CD14-positive monocyte (primary cell): ENCODE measurements around the gene FOXP4. TPM values are rescaled to one million over a fixed set of nuclear protein-coding genes. Genes with fewer than 3 reads are reported as not detected.
A peak's percentile ranks its signal among the peaks of the same experiment; 100 is the strongest.

Experiments
- DNase-seq, 3 donors: peaks; one replicate each; pipeline ENCODE4 v3.0.0-alpha.2; 2011 to 2022
- H2AFZ ChIP-seq: 2 replicates; pipeline ENCODE4 v1.6.0; 2012; ENCODE audit warnings: mild to moderate bottlenecking, low read depth, low read length, inconsistent platforms; ENCODE audit not compliant: insufficient read depth, poor library complexity, severe bottlenecking
- H3K27ac ChIP-seq, 2 donors: 1 replicate in 1 of 2; 2 replicates in 1 of 2; pipeline ENCODE4 v1.5.1; 2012 to 2013; ENCODE audit warnings: low read length in 2 of 2, control low read depth in 1 of 2, inconsistent platforms in 1 of 2, low read depth in 1 of 2, mild to moderate bottlenecking in 1 of 2
- H3K27me3 ChIP-seq, 2 donors: one replicate each; pipeline versions ENCODE4 v1.6.0 to v1.6.1; 2011 to 2013; ENCODE audit warnings: low read length in 2 of 2; ENCODE audit not compliant: control insufficient read depth in 2 of 2, insufficient read depth in 2 of 2
- H3K36me3 ChIP-seq, 2 donors: replicated peaks in 1 of 2; 1 replicate in 1 of 2; 2 replicates in 1 of 2; pipeline versions ENCODE4 v1.5.1 to v1.6.1; 2012 to 2013; ENCODE audit warnings: low read length in 2 of 2, control low read depth in 1 of 2, inconsistent platforms in 1 of 2, mild to moderate bottlenecking in 1 of 2; ENCODE audit not compliant: insufficient read depth in 2 of 2, control insufficient read depth in 1 of 2
- H3K4me1 ChIP-seq, 2 donors: 1 replicate in 1 of 2; 2 replicates in 1 of 2; pipeline versions ENCODE4 v1.5.1 to v1.6.1; 2012 to 2013; ENCODE audit warnings: low read length in 2 of 2, control low read depth in 1 of 2, inconsistent platforms in 1 of 2, mild to moderate bottlenecking in 1 of 2, moderate library complexity in 1 of 2; ENCODE audit not compliant: insufficient read depth in 2 of 2, control insufficient read depth in 1 of 2
- H3K4me2 ChIP-seq: replicated peaks from 2 replicates; pipeline ENCODE3; 2012; ENCODE audit warnings: low read length, moderate library complexity, mild to moderate bottlenecking; ENCODE audit not compliant: poor library complexity, severe bottlenecking; ENCODE audit errors: extremely low read depth
- H3K4me3 ChIP-seq, 3 experiments: fragments of 200-600 bp in 1 of 3; sonication (generic) in 1 of 3; replicated peaks in 1 of 3; 1 replicate in 2 of 3; 2 replicates in 1 of 3; pipeline ENCODE4 v1.5.1; 2011 to 2013; ENCODE audit warnings: low read length in 3 of 3, mild to moderate bottlenecking in 3 of 3, control low read depth in 2 of 3, low read depth in 2 of 3, inconsistent platforms in 1 of 3, moderate library complexity in 1 of 3
- H3K79me2 ChIP-seq: 2 replicates; pipeline ENCODE4 v1.6.0; 2012; ENCODE audit warnings: mild to moderate bottlenecking, control low read depth, inconsistent platforms, low read length, moderate library complexity; ENCODE audit not compliant: insufficient read depth
- H3K9ac ChIP-seq: 2 replicates; pipeline ENCODE4 v1.6.0; 2017; ENCODE audit warnings: low read length, mild to moderate bottlenecking; ENCODE audit not compliant: insufficient read depth, poor library complexity, severe bottlenecking
- H3K9me3 ChIP-seq, 2 donors: replicated peaks in 1 of 2; 1 replicate in 1 of 2; 2 replicates in 1 of 2; pipeline versions ENCODE4 v1.5.1 to v1.6.1; 2012 to 2013; ENCODE audit warnings: low read length in 2 of 2, control low read depth in 1 of 2; ENCODE audit not compliant: control insufficient read depth in 1 of 2, insufficient read depth in 1 of 2
- H4K20me1 ChIP-seq: 2 replicates; pipeline ENCODE4 v1.6.0; 2012; ENCODE audit warnings: mild to moderate bottlenecking, low read length, control low read depth, moderate library complexity; ENCODE audit not compliant: insufficient read depth
- H3K27ac Mint-ChIP-seq, 7 donors: one replicate each; pipeline ENCODE4 v1.8.0; 2020; ENCODE audit warnings: mild to moderate bottlenecking in 7 of 7, mixed read lengths in 7 of 7, moderate library complexity in 6 of 7, inconsistent platforms in 2 of 7
- H3K27me3 Mint-ChIP-seq, 3 donors: one replicate each; pipeline ENCODE4 v1.8.0; 2021 to 2022; ENCODE audit warnings: low read depth in 3 of 3, mild to moderate bottlenecking in 3 of 3, mixed read lengths in 3 of 3, moderate library complexity in 3 of 3, inconsistent platforms in 1 of 3
- H3K36me3 Mint-ChIP-seq, 2 donors: one replicate each; pipeline ENCODE4 v1.8.0; 2020; ENCODE audit warnings: mixed read lengths in 2 of 2, inconsistent platforms in 1 of 2, mild to moderate bottlenecking in 1 of 2
- H3K4me1 Mint-ChIP-seq: one replicate; pipeline ENCODE4 v1.8.0; 2020; ENCODE audit warnings: mild to moderate bottlenecking, mixed read lengths
- H3K4me3 Mint-ChIP-seq, 2 donors: one replicate each; pipeline ENCODE4 v1.8.0; 2020; ENCODE audit warnings: mild to moderate bottlenecking in 2 of 2, mixed read lengths in 2 of 2, moderate library complexity in 1 of 2
- H3K9me3 Mint-ChIP-seq, 7 donors: one replicate each; pipeline ENCODE4 v1.8.0; 2020 to 2022; ENCODE audit warnings: mixed read lengths in 7 of 7, mild to moderate bottlenecking in 6 of 7, moderate library complexity in 6 of 7, inconsistent platforms in 2 of 7
- WGBS: methylation state at CpG from one replicate; pipeline ENCODE4 v1.1.5; 2013; ENCODE audit warnings: missing lambda C conversion rate; ENCODE audit not compliant: insufficient coverage; 5-methylcytosine and 5-hydroxymethylcytosine counted together
- intact Hi-C, 2 donors: fragments of 100-400 bp; cut with micrococcal nuclease; formaldehyde crosslinking; loops; one replicate each; pipeline versions ENCODE4 v1.15.0 to v1.15.1; 2023
- polyA plus RNA-seq, 3 donors: library from polyadenylated mRNA; depleted of rRNA in 1 of 3; unstranded in 2 of 3; stranded (reverse) in 1 of 3; fragments of 300-500 nt in 2 of 3; fragments of >200 nt in 1 of 3; fragmentation: Illumina TruSeq in 2 of 3; gene quantifications; 1 replicate in 2 of 3; 2 replicates in 1 of 3; pipeline ENCODE4 v1.2.3, GENCODE V29; 2012 to 2021
- TF ChIP-seq, protein P1 (sequence below): fragments of 200-600 bp; IDR thresholded peaks from one replicate; pipeline ENCODE4 v1.8.0; 2022; ENCODE audit warnings: antibody characterized with exemption, mild to moderate bottlenecking

Gene FOXP4
- polyA plus RNA-seq, 3 donors, result 0.62 to 7.6 (median 0.65) TPM

DNA sequence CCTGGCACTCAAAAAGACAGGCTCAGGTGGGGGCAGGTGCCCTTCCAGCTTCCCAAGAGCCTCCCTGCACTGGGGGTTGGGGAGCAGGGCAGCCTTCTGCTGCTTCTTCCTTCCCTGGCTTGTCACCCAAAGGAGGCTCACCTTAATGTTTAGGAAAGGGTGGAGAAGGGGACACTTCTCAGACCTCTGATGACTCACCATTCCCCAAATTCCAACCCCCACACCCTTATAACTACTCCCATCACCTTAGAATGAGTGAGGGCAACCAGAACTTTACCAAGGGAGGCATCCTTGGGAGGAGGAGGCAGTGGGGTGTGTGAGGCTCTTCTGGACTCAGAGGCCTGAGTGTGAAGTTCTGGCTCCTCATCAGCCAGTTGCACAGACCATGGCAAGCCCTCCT is 15.2 kb upstream of the FOXP4 start:
- Mint-ChIP-seq H3K4me3 (peak overlapping the region in 1 of 2 donors; percentile 35), H3K9me3 (peaks cover 0 to 5% (median 0%) of the 10 kb centered on the region in 7 donors), H3K4me1 (peaks cover 15% of the 10 kb centered on the region), H3K36me3 (peaks cover 0 to 2% of the 10 kb centered on the region in 2 donors), H3K27me3 (peaks cover 37 to 71% (median 52%) of the 10 kb centered on the region in 3 donors), H3K27ac (no peak overlapping the region)
- Histone ChIP-seq H3K79me2 (no peaks in the 10 kb centered on the region), H3K4me3 (no peak overlapping the region), H2AFZ (no peak overlapping the region), H3K9me3 (no peaks in the 10 kb centered on the region), H3K4me1 (peaks cover 3 to 5% of the 10 kb centered on the region in 2 donors), H3K27me3 (peaks cover 3 to 52% of the 10 kb centered on the region in 2 donors), H4K20me1 (no peaks in the 10 kb centered on the region), H3K4me2 (no peak overlapping the region), H3K36me3 (no peaks in the 10 kb centered on the region), H3K27ac (no peak overlapping the region), H3K9ac (no peak overlapping the region)
- no peak for DNase-seq
- intact Hi-C loops, result no loop called here
- TF ChIP-seq, protein P1, sequence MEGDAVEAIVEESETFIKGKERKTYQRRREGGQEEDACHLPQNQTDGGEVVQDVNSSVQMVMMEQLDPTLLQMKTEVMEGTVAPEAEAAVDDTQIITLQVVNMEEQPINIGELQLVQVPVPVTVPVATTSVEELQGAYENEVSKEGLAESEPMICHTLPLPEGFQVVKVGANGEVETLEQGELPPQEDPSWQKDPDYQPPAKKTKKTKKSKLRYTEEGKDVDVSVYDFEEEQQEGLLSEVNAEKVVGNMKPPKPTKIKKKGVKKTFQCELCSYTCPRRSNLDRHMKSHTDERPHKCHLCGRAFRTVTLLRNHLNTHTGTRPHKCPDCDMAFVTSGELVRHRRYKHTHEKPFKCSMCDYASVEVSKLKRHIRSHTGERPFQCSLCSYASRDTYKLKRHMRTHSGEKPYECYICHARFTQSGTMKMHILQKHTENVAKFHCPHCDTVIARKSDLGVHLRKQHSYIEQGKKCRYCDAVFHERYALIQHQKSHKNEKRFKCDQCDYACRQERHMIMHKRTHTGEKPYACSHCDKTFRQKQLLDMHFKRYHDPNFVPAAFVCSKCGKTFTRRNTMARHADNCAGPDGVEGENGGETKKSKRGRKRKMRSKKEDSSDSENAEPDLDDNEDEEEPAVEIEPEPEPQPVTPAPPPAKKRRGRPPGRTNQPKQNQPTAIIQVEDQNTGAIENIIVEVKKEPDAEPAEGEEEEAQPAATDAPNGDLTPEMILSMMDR, result no peak

DNA sequence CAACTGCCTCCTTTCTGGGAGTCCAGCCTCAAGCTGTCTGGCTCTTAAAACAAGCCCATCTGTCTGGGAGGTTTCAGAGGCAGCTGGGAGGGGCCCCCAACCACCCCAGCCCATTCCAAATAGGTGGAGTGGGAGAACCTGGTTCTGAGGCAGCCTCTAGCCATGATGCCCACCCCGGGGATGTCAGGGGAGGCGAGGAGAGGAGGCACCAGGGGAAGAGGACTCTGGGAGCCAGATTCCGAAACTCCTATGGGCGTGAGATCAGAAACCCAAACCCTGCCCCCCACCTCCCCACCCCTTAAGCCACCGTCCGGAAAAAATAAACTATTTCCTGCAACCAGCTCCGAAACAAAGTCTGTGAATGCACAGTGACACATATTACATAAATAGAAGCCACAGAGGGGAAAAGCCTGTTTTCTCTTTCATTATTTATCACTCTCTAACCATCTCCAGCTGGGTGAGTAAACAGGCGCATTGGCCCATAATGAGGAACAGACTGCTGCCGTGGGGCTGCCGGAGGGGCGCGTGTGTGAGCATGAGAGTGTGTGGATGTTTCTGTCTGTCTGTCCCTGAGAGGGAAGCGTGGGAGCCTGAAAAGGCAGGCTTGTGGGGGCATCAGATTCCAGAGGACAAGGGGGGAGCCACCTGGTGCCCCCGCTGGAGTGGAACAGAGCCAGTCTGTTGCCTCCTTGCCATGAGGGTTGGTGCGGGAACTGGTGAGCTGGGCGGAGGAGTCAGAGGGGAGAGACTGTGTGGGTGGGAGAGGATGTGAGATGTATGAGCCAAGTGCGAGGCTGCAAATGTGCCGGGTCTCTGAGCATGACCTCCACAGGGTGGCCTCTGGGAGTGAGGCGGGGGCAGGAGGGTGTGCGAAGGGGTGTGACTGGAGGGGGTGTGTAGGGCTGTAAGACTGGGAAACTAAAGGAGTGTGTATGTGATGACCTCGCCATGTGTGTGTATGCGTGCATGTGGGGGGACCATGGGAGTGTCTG is 14.3 kb upstream of the FOXP4 start:
- H3K79me2 ChIP-seq, result no peaks in the 10 kb centered on the region
- no peak overlapping the region for H3K4me2 ChIP-seq
- no peak overlapping the region for H3K9ac ChIP-seq
- Mint-ChIP-seq H3K27ac (peak overlapping the region in 6 of 7 donors; percentile 1 to 91 (median 64)), H3K4me1 (peaks cover 22% of the 10 kb centered on the region), H3K9me3 (peaks cover 0 to 5% (median 0%) of the 10 kb centered on the region in 7 donors), H3K4me3 (peak overlapping the region; percentile 57 to 80), H3K36me3 (peaks cover 0 to 5% of the 10 kb centered on the region in 2 donors), H3K27me3 (peaks cover 37 to 78% (median 52%) of the 10 kb centered on the region in 3 donors)
- H3K9me3 ChIP-seq, result no peaks in the 10 kb centered on the region
- no peak overlapping the region for H2AFZ ChIP-seq
- peak; percentile 50 to 67 (median 59) for DNase-seq
- peaks cover 3 to 51% of the 10 kb centered on the region in 2 donors for H3K27me3 ChIP-seq
- H3K4me3 ChIP-seq, result no peak overlapping the region
- intact Hi-C loops, result no loop called here
- H3K4me1 ChIP-seq, result peaks cover 9 to 11% of the 10 kb centered on the region in 2 donors
- no peaks in the 10 kb centered on the region for H4K20me1 ChIP-seq
- H3K27ac ChIP-seq, result no peak overlapping the region
- no peaks in the 10 kb centered on the region for H3K36me3 ChIP-seq
- WGBS, result 31% methylated on average over 17 of the region's 22 CpGs
- TF ChIP-seq, protein P1, result no peak
